Measurements from ENCODE around the gene PACRG. TPM values are rescaled to one million over a fixed set of nuclear protein-coding genes. Genes with fewer than 3 reads are reported as not detected.

Gene PACRG
- total RNA-seq, 1 experiment from 2014 or later: not detected

DNA sequence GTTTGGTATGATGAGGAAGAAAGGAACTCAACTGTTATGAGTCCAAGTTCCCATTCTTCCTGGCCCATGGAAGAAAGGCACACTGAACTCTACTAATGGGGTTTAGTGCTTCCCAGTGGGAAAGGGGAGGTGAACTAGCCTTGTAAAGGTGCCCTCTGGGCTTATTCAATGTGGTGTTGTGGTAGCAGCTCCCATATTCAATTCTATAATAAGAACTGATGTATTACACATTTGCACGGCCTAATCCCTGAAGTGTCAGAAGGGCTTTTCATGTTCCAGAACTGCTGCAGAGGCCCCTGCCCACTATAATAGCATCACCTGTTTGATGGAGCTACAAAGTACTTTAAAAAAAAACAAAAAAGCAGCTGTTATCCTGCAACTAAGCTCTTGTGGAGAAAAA, 17.4 kb upstream of the PACRG start:
- no peak for DNase-seq (ENCODE audit: low read depth)

DNA sequence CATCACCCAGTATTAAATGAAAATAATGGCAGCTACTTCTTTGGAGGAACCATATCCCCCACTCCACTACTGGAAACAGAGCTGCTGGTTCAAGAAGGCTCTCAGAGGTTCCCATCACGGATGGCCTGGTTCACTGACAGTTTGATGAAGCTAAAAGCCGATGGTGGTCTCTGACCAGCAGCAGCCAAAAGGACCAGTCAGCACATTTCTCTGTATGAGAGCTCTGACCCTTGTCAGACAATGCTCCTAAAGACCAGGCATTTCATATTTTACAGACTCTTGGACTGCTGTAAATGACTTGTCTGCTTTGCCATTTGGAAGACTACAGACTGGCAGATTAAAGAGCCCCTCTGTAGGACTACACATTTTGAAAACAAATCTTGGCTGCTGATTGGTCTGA, 16.8 kb upstream of the PACRG start:
- no peak for DNase-seq (ENCODE audit: low read depth)

DNA sequence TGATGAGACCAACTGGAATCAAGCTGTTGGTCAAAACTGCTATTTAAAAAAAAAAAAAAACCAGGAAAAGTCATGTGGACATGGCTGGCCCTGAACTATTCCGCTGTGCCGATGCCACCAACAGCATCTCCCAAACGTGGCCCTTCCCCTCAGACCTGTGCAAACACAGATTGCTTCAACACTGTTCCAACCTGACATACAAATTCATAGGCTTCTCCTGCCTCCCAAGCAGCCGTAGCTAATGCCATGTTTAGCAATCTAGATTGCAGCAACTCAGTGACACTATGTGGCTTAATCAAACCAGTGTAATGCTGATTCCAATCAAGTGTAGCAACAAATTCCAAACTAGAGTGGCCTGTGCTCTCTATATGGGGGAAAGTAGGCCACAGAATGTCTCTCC, 16.4 kb upstream of the PACRG start:
- DNase-seq (ENCODE audit: low read depth): no peak

- DNase-seq (ENCODE audit: low read depth): no peak
Observed at GRCh38 chr6:162712694-162713093, 15.1 kb upstream of the PACRG start.

GRCh38 chr6:162713974-162714780, 13.6 kb upstream of the PACRG start:
- DNase-seq (ENCODE audit: low read depth): no peak

DNA sequence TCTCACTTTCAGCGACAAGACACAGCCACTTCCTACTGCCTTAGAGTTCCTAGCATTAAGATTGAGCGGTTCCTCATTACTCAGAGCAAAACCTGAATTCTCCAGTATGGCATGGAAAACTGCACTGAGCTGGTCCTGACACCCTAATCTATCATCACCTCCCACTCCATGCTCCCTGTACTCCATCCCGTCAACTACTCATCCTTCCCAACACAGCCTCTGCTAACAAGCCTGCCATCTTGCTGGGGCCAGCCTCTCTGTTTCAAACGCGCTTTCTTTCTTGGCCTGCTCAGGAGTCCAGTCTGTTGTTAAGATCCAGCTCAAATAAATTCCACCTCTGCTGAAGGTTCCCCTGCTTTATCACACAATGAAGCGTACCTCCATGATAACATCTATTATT, 12.2 kb upstream of the PACRG start:
- no peak for DNase-seq (ENCODE audit: low read depth)

DNA sequence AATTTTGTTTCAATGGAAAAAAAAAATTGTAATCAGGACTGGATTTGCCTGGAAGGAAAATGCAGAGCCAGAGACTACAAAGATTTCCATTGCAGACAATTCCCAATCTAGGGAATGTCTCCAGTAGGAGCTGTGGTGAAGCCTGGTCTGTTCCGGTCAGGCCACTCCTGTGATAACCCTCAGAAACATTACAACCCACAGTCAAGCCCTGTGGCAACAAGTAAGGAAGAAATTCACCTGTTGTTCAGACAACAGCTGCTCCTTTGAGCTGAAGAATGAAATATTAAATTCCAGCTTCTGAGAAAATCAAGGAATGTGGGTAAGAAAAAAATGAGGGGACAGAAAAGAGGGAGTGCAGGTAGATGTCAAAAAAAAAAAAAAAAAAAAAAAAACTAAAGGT, 8.2 kb upstream of the PACRG start:
- DNase-seq (ENCODE audit: low read depth): no peak

DNA sequence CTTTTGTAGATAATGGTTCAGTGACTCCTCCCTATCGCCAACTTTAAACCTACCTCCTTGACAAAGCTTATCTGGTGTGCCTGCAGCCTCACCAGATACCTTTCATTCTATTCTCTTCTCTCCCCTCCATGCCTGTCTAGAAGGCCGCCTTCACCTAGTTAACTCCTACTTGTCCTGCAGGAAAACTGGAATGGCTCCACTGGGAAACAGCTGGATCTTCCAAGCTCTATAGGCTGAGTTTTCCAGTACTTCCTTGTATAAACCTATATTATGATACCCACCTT, 6.4 kb upstream of the PACRG start:
- DNase-seq (ENCODE audit: low read depth): no peak

GRCh38 chr6:162722226-162722625, 5.5 kb upstream of the PACRG start:
- DNase-seq (ENCODE audit: low read depth): no peak

GRCh38 chr6:162722633-162723032, 5.1 kb upstream of the PACRG start:
- DNase-seq (ENCODE audit: low read depth): no peak

DNA sequence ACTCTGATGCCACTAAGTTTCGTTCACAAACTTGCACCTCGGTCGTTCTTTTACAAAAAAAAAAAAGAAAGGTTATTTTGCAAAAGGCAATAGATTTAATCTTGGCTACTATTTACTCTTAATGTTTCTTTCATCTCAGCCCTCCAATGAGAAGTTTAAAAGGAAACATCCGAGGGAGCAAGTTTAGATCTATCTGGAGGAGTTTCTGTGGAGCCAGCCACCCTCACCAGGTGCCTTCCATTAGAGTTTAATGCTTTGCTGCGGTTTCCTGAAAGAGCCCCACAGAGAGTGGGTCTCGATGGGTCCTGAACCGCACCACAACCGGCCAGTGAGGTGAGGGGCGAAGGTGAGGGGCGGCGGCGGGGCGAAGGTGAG, 840 bp upstream of the PACRG start:
- no peak for DNase-seq (ENCODE audit: low read depth)

DNA sequence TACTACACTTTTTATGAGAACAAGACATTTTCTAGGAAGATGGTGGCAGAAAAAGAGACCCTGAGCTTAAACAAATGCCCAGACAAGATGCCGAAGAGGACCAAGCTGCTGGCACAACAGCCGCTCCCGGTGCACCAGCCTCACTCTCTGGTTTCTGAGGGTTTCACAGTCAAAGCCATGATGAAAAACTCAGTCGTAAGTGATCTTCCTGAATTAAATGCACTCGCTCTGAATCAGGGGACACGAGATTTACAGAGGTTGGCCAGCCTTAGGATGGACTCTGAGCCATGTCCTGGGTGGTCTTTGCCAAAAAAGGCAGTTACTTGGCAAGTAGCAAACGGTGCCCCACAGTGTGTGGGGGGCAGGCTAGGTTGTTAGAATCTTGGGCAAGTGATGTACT, 423 bp downstream of the PACRG start:
- DNase-seq (ENCODE audit: low read depth): peak; percentile 3

GRCh38 chr6:162728706-162729105, 932 bp downstream of the PACRG start:
- DNase-seq (ENCODE audit: low read depth): no peak

DNA sequence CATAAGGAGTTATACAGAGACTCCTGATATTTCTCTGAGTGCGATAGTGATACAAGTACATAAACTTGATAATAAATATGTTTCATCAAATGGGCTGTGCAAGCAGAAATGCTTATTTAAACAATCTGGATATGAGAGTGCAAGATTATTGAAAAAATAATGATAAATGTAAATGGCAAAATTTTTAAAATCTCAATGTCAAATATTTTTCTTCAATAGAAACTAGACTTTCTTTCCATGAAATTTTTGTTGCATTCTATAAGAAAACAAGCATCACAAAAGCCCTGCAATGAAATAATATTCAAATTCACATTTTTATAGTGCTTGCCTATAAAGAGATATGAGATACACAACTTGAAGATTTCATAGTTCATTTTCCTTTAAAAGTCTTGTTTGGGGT, 2.7 kb downstream of the PACRG start:
- no peak for DNase-seq (ENCODE audit: low read depth)

DNA sequence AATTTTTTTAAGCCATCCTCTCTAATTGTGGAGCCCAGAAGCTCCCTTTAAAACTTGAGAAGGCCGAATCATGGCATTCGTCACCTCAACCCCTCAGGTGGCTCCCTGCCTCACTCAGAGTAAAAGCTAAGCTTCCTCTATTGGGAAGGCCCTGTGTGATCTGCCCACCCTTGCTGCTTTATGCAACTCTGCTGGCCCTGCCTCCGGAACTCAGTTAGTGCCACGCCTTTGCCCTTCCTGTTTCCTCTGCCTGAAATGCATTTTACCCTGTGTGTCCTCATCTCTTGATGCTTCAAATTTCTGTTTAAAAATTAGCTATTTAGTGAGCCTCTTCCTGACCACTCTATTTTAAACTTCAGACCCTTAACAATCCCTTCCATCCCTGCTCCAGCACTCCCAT, 5.7 kb downstream of the PACRG start:
- no peak for DNase-seq (ENCODE audit: low read depth)

- DNase-seq (ENCODE audit: low read depth): no peak
Observed at GRCh38 chr6:162736961-162737360, 9.2 kb downstream of the PACRG start.

DNA sequence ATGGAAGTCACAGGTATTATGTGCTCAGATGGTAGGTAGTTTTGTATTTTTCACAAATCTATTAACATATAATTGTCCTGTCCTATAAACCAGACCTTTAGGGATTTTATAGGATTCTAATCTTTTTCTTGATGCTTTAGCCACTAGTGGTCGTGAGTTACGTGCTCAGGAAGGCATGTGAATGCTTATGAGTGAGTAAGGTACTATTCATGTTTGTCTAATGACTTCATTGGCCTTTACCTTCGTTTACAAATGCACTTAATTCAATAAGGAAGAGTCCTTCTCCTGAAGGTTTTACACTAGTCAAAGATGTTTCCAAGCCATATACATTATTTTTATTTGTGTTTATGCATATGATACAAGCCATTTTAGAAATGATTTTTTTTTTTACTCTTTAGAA, 23.0 kb downstream of the PACRG start:
- no peak for DNase-seq (ENCODE audit: low read depth)

GRCh38 chr6:162751211-162751859, 23.6 kb downstream of the PACRG start:
- DNase-seq (ENCODE audit: low read depth): no peak

GRCh38 chr6:162753775-162754174, 26.0 kb downstream of the PACRG start:
- DNase-seq (ENCODE audit: low read depth): no peak

DNA sequence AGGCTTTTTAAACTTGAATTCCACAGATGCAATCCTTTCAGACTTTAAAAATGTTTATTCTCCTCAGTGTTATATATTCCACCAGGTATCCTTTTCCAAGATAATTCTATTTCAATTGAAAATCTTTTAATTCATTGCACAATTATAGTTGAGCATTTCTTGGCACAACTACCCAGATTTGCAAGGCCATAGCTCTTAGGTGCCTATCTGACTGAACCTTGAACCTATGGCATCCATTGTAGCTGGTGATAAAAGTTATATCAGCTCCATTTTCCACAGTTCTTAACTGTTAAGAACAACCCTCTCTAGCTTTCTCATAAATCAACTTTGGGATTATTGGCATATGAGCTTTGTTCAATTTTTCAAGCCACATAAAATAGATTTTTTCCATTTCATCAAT, 42.4 kb downstream of the PACRG start:
- DNase-seq (ENCODE audit: low read depth): no peak

GRCh38 chr6:162770955-162771354, 43.2 kb downstream of the PACRG start:
- DNase-seq (ENCODE audit: low read depth): no peak

DNA sequence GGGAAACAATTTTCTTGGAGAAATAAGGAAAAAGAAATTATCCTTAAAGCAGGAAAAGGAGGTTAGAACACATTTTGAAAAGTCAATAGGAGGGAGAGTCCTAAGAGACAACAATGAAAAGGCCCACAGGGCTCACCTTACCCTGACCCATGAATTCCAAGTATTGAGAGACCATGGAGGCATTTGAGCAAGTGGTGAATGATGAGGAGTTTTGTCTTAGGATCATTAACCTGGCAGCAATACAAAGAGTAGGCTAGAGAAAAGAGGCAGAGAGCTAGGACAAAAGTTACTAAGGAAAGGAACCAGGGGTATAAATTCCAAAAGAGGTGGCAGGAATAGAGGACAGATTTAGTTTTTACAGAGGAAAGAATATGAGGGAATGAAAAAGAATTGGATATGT, 44.7 kb downstream of the PACRG start:
- no peak for DNase-seq (ENCODE audit: low read depth)

DNA sequence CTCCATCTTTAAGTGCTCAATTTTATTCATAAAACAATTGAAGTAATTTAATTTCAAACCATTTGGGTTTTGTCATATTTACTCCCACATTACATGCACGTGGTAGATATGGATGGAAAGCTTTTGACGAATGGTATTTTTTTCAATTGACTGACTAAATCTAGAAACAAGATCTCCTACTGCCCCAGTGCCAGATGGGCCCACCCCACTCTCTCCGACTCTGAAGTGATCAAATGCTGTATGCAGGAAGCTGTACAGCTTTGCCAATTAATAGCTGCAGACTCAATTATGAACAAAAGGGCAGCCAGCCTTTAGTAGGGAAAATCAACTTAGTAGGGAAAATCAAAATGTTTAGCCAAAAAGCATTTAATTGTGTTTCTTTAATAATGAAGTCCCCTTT, 46.2 kb downstream of the PACRG start:
- no peak for DNase-seq (ENCODE audit: low read depth)

DNA sequence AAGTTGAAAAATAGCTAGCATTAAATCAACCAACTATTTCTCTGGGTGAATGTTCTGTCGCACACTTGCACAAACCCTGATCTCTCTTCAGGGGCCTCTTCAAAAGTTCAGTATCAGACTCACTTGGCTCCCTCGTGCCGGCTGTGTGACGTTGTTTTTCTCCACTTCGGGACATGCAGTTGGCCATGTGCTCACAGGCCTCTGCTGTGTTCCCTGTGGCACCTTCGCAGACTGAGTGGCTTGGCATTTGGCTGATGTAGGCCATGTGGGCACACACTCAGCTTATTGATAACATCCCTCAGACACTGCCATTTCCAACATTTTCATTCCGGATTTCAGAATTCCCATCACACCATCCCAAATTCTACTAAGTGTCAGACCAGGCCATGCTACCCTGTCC, 49.3 kb downstream of the PACRG start:
- no peak for DNase-seq (ENCODE audit: low read depth)

Data from RPMI7951 (cell line).